GM21737 (cell line): Measurements from ENCODE around the gene GNAT1.
"Not testable (repeated sequence)": the region's sequence is repeated elsewhere in the genome, so short reads cannot be mapped to it uniquely, and the experiment has no call there.

Experiments
- ATAC-seq: cut with Tn5 transposase; IDR thresholded peaks from one replicate; pipeline ENCODE4 v1.9.1; 2021; ENCODE audit warnings: mild to moderate bottlenecking, moderate library complexity; ENCODE audit not compliant: unreplicated experiment

The GNAT1 gene

GRCh38 chr3:50237754-50238548, 46.5 kb downstream of the GNAT1 start:
- peak; percentile 27 for ATAC-seq

- no peak for ATAC-seq
These were observed 47.2 kb downstream of the GNAT1 start for GRCh38 chr3:50238549-50239026.

DNA sequence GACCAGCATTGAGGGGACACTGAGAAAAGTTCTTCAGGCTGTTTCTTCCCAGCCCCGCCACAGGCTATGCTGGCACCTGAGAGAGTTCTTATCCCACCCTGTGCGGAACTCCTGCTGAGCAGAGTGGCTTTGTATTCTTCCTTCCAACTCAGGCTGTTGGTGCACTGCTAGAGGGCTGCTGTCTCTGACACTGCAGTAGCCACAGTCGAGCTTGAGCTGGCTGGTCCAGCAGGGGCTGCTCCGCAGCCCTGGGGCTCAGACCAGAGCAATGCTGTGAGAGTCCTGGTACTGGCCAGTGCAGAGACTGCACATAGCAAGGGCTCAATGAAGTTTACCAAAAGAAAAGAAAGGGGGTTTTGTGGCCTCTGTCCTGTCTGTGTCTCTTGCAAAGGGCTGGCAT, 48.2 kb downstream of the GNAT1 start:
- no peak for ATAC-seq

DNA sequence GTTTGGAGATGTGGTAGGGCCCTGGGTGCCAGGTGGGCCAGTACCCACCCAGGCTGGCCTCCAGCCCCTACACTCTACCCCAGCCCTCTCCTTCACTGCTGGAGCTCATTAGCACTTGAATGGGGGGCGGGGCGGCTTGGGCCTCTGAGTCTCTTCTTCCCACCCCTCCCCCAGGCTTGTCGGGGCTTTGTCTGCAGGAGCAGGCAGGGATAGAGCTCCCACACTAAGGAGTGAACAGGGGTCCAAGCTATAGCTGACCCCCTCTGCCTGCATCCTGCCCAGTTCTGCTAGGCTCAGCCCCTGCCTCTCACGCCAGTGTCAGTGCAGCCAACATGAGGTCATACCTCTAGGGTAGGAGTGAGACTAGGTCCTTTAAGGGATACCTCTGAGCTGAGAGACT, 49.8 kb downstream of the GNAT1 start:
- ATAC-seq = no peak

GRCh38 chr3:50241713-50242380, 50.4 kb downstream of the GNAT1 start:
- ATAC-seq = no peak

- ATAC-seq = no peak
These were observed 51.0 kb downstream of the GNAT1 start for GRCh38 chr3:50242381-50242770.

GRCh38 chr3:50242851-50243542, 51.6 kb downstream of the GNAT1 start:
- ATAC-seq = no peak

DNA sequence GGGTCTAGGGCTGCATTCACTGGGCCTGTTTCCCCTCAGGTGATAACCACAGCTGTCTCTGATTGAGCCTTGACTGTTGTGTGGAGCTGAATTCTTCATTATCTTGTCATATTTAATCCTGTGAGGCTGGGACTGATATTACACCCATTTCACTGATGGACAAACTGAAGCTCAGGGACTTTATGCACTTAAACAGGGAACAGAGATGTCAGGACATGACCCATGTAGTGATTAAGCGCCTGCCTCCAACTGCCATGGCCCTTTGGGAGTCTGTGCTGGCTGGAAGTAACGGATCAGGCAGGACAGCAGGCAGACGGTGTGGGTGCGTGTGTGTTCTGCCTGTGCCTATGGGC, 52.1 kb downstream of the GNAT1 start:
- no peak for ATAC-seq

- ATAC-seq = not testable (repeated sequence)
These were observed 53.4 kb downstream of the GNAT1 start for GRCh38 chr3:50244813-50245212.

- ATAC-seq = no peak
These were observed 53.9 kb downstream of the GNAT1 start for GRCh38 chr3:50245251-50245745.

DNA sequence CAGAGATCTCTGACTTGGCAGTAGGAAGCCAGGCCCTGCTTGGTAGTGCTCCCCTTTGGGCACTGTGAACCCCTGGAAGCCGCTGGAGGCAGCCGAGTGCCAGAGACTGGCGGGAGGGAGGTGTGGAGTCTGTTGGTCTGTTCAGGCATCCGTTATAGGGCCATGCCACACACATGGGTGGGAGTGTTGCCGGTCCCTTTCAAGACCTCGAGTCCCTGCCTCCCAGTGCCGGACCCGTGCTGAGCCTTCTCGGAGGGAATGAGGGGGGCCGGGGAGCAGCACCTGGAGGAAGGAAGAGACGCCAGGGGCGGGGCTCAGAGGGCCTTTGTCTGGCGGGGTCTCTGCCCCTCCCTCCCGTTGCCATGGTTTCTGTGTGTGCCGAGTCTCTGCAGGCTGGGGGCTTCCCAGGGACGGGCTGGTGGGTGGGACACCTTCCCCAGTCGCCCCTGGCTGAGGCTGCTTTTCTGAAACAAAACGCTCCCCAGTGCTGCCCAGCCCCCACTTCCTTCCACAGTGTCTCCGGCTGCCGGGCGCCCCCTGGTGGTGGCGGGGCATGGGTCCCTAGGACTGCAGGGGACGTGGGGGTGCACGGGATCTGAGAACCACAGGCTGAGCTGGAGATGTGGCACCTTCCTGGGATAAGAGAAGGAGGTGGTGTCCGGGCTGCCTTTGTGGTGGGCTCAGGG, 54.6 kb downstream of the GNAT1 start:
- ATAC-seq = no peak

DNA sequence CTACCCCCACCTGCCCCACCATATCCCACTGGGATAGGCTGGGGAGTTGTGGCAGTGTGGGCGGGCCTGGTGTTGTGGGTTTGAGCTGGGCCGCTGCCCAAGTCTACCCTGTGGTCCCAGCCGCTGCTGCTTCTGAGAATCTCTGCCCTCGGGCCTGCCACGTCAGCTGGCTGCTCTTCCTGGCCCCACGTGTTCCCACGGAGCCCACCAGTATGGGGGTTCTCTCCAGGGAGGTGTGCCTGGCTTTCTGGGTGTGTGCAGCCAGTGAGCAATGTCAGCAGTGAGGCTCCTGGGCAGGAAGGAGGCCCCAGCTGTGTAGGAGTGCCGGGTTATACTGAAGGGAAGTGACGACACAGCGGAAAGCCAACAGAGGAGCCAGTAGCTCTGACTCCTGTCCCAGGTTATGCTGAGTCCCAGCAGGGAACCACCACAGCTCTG, 55.1 kb downstream of the GNAT1 start:
- ATAC-seq = no peak
